Activated CD4-positive, alpha-beta T cell treated with anti-CD3 and anti-CD28 coated beads for 48 hours (primary cell): ENCODE results near the gene PEPD.

ENCODE experiments used
- DNase-seq: peaks from one replicate; pipeline ENCODE4 v3.0.0-alpha.2; 2020

Gene PEPD

DNA sequence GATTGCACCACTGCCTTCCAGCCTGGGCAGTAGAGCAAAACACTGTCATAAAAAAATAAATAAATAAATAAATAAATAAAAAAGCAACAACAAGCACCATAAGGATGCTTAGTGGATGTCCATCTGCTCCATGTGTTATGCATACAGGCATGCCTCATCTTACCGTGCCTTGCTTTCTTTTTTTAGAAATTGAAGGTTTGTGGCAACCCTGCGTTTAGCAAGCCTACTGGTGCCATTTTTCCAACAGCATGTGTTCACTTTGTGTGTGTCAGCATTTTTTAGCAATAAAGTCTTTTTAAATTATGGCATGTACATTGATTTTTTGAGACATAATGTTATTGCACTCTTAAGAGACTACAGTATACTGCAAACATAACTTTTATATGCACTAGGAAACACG is 68.3 kb downstream of the PEPD start:
- DNase-seq: no peak

DNA sequence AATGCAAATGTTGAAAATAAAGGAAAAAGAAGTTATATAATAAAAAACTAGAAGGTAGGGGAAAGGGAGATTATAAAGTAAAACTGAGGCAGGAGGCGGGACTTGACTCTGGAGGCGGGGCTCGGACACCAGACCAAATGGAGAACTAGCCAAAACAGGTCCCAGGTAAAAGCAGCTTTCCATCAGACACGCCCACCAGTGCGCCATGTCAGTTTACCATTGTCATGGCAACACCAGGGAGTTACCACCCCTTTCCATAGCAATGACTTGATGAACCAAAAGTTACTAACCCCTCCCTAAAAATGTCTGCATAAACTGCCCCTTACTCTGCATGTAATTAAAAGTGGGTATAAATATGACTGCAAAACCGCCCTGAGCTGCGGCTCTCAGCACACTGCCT is 70.9 kb downstream of the PEPD start:
- no peak for DNase-seq

DNA sequence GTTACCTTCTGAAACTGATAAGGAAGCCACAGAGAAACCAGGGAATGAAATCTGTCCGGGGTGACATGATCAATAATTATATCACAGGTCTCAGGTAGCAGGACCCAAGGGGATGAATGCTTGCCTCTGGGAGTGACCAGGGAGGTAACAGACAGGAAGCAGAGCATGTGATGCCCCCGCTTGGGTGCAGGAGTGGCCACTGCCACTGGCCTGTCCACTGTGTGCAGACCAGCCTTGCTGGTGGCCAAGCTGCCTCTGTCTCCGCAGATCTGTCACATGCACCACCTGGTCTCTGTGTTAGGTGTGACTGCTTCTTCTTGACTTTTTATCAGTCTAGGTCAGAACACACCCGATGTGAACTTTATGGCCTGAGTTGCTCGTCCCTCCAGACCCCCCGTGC is 71.8 kb downstream of the PEPD start:
- no peak for DNase-seq

DNA sequence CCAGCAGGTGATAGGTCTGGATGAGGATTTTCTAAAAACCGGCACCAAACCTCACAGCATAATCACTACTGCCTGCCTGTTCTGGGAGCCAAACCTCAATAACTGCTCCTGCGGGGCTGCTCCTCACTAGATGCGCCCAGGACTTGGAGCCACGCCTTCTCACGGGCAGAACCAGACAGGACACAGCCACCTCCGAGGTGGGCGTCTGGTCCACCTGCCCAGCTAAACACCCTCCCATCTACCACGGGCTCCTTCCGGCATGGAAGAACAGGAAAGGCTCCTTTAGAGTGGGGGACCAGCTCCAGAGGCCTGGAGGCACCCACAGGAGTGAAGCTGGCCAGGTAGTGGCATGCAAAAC is 73.5 kb downstream of the PEPD start:
- no peak for DNase-seq

DNA sequence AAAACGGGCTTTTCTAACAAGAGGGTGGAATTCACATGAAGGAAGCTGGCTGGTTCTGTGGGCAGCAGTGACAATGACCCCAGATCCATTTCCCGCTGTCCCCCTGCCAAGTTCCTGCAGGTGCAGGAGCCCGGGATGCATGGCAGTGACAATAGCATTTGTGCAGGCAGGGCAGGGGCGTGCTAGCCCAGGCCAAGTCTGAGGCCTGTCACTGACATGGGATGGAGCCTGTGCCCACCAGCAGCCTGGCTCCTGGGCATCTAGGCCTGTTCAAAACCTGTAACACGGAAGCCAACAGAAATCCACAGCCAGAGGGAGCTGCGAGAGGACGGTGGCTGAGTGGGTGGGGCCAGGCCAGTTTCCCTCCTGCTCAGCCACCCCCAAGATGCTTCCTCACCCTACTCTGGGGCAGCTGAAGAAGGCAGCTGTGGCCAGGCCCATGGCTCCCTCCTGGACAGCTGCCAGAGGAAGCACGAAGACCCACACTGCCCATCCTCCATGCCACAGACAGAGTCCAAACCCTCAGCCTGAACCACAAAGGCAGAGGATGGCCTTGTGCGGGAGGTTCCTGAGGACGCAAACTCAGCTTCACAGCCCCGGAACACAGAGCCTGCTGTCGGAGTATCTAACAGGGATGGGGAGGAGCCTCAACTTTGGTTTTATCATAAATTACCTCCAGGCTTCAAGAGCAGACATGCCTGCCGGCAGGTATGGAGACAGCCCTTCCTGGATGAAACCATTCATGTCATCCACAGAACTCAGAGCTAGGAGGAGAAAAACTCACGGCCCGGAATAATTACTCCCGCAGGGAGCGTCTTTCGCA is 74.0 kb downstream of the PEPD start:
- no peak for DNase-seq

DNA sequence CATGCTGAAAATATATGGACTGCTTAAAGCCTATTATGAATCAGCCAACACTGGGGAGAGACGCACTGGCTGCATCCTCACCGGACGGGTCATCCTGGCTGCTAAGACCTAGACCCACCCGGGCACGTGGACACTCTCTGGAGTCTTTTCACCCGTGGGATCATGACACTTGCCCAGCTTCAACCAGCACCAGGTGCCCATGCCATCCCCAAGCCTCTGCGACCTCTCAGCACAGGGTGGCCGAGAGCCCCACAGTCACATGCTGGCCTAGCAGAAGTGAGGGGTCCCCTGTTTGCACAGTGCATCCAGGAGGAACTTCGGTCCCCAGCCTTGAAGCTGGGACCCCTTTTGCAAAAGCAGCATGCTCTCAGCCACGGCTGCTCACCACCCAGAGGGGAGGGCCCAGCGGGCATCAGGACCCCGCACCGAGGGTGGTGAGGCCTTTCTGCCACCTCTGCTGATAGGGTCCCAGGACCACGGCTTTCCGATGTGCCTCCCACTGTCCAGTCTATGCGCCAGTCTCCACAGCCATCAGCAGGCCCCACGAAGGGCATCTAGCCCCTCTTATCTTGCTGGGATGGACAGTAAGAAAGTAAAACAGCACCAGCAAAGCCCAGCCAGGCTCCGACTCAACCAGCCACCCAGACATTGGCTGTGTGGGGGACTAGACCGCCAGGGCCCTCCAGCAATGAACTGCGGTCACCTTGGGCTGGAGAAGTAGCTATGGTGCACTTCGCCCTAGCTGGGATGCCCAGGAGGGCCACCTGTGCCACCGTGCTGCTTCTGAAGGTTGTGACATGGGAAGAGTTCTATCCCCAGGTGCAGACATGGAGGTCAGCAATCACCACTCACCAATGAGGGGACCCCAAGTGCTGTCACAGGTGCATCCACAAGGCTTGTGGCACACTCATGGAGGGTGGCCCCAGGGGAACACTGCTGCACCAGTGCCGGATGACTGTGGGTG is 75.0 kb downstream of the PEPD start:
- DNase-seq: no peak

DNA sequence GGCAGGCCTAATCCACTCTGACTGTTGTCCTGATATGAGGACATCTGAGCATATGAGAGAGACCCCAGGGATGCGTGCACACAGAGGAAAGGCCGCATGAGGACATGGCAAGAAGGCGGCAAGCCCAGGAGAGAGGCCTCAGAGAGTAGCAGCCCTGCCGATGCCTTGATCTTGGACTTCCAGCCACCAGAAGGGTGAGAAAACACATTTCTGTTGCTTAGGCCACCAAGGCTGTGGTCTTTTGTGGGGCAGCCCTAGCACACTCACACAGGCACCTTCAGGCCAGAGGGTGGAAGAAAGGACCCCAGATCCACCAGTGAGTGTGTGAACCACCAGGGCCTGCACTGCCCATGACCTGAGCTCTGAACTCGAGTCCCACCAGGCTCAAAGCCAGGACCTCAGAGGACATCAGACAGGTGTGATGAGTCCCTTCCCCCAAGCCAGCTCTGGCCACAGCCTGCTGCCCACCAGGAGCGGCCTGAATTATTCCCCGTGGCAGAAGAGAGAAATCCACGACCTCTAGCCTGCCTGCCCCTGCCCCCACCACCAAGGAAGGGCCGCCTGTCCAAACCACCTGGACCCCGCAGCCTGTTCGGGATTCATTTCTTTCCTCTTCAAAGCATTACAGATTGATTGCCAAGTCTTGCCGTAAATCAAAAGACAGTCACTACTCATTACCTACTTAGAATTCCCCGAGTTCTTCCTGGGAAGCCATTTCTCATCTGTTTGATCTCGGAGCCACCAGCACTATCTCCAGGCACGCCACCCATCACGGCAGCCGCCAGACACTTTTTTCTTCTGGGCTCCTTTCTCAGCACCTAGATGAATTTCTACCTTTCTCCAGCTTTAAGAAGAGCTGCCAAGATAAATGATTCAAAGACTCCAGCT is 75.9 kb downstream of the PEPD start:
- no peak for DNase-seq

DNA sequence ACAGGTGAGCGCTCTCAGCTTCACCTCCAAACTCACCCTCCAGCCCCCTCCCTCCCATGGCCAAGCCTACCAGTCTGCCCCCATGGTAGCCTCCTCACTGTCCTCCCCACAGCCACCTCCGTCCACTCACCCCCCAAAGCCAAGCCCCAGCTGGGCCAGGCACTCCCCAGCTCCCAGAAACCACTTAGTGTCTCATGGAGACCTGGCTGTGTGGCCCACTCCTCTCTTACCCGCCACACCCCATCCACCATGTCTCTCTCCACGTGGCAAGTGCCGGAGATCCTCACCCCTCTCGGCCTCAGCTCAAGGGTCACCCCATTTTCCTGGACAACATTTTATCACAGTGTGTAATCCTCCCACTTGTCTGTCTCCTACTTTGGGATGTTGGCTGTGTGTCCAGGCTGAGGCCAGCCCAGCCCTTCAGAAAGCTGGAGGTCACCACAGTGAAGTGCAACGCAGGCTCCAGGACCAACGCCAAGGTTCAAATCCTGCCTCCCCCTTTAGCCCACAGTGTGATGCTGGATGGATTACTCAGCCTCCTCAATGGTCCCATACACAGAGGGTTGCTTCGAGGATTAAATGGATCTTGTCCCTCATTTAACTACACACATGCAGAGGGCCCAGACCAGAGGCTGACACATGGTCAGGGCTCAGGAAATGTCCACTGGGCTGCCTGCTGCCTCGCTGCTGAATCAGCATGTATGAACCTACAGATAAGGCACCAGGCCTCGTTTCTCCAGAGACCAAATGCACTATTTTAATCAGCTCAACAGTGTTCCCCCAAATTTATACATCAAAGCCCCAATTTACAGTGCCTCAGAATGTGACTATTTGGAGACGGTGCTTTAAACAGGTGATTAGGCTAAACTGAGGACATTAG is 76.8 kb downstream of the PEPD start:
- no peak for DNase-seq

DNA sequence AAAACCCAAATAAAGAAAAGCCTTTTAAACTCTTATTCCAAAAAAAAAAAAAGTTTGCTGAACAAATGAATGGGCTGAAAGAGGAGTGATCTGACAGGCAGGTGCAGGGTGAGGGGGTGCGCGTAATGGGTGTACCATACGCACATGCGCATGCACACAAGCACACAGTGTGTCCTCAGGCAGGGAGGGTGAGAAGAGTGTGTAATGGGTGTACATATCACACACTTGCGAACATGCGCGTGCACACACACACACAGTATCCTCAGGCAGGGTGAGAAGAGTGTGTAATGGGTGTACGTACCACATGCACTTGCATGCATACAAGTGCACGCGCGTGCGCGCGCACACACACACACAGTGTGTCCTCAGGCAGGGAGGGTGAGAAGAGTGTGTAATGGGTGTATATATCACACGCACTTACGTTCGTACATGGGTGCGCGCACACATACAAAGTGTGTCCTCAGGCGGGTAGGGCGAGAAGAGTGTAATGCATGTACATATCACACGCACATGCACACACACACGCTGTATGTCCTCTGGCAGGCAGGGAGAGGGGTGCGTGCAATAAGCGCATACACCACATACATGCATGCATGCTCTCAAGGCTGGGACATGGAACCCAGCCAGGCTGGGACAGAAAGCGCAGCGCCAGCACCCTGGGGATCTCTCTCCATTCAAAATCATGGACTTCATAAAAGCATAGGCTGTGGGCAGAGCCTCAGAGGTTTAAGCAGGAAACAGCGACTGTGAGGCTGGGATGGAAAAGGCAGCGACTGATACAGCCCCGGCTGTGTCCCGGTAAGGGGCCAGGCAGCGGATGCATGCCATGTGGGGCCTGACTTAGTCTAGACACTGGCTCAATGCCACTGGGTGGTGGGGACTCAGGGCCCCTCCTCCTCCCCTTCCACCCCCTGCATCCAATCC is 77.7 kb downstream of the PEPD start:
- DNase-seq: no peak

DNA sequence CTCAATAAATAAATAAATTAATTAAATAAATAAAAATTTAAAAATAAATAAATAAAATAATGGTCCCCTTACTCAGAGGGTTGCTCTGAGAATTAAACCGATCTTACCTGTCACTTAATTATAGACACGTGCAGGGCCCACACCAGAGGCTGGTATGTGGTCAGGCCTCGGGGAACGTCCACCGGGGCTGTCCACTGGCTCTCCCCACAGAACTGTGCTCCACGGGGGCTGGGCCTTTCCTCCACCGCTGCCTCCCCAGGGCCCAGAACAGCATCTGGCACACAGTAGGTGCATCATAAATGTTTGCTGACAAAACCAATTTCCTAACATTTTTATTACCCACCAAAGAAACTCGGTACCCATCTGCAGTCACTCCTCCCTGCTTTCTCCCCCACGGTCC is 78.9 kb downstream of the PEPD start:
- DNase-seq: no peak

DNA sequence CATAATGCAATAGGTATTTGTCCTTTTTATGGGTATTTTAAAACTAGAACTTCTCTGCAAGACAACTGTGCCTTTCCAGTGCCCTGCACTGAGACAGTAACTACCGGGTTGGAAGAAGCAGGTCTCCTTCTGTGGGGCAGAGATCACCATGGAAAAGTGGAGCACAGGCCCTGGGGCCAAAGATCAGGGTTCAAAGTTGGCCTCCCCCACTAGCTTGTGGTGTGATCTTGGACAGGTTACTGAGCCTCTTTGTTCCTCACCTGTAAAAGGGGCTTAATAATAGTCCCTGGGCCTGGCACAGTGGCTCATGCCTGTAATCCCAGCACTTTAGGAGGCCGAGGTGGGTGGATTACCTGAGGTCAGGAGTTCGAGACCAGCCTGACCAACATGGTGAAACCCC is 79.8 kb downstream of the PEPD start:
- no peak for DNase-seq

DNA sequence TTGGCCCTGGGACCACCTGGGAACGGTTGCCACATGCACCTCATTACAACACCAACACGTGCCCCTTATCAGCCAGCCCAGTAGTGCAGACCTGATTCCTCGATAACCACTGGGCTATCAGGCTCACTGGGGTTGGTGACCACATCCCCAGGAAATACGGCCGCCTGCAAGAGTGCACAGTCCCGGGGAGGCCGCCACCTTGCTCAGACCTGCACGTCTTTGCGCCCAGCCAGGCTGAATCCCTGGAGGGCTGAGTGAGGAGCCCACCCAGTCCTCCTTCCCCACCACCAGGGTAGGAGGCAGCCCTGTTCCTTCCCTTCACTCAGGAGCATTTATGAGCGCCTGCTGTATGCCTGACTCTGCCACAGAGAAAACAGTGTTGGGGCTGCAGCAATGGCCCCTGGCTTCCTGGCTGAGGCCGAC is 80.3 kb downstream of the PEPD start:
- no peak for DNase-seq

DNA sequence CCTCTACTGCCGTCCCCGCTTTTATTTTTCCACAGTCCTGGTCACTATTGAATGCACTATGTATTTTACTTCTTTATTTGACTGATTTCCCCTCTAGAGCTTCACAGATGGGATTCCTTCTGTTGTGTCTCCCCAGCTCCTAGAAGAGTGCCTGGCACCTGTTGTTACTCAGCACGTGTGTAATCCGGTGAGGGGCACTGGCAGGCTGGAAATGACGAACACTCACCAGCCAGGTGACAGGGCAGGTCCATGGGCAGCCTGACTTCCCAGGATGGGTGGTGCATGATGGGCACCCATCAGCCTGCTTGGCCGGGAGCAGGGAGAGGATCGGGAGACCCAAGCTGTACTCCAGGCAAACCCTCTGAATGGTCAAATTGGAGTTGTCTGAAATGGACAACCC is 80.9 kb downstream of the PEPD start:
- DNase-seq: no peak

DNA sequence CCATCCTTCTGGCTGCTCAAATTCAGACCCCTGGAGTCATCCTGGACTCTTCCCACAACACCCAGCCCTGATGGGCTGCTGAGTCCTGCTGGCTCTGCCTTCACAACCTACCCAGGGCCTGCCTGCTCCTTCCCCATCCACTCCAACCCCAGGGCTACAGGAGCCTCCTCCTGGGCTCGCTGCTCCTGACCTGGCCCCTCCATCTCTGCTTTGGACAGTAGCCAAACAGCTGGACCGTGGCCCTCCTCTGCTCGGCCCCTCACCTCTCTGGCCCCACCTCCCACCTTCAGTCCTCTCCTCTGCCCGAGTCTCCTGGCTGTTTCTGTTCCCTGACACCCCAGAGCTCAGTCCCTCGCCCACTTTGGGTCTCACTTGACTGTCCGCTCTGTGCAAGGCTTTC is 81.3 kb downstream of the PEPD start:
- DNase-seq: no peak

DNA sequence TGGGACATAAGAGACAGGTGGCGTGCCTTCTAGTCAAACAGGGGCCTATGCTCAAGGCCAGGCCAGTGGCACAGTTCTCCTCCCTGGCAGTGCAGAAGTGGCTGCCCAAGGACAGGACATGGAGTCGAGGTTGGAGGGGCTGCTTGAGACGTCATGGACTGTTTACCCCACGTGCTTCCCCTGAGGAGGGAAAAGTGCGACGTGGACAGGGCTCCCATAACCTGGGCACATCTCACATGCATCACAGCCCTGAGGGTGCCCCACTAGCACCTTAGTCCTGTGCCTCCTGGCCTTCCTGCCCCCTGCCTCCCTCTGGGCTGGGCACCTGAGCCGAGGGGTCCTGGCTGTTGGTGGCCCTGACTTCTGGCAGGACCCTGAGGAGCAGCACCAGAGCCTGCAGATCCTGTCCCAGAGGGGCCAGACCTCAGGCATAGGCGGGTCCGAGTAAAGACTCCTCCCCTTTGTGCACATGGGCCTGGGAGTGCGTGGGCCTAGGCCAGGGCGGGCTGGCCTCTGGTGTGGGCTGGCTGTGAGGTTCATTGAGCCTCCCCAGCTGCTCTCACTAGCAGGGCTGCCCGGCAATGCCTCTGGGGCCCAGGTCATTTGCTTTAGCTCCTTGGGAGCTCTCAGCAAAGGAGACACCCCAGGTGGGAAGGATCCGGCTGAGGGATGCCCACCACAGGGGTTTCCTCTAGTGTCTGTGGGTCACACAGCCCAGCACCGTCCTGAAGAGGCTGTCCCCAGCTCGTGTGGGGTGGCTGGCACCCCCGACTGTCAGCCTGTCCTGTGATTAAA is 82.4 kb downstream of the PEPD start:
- DNase-seq: no peak

DNA sequence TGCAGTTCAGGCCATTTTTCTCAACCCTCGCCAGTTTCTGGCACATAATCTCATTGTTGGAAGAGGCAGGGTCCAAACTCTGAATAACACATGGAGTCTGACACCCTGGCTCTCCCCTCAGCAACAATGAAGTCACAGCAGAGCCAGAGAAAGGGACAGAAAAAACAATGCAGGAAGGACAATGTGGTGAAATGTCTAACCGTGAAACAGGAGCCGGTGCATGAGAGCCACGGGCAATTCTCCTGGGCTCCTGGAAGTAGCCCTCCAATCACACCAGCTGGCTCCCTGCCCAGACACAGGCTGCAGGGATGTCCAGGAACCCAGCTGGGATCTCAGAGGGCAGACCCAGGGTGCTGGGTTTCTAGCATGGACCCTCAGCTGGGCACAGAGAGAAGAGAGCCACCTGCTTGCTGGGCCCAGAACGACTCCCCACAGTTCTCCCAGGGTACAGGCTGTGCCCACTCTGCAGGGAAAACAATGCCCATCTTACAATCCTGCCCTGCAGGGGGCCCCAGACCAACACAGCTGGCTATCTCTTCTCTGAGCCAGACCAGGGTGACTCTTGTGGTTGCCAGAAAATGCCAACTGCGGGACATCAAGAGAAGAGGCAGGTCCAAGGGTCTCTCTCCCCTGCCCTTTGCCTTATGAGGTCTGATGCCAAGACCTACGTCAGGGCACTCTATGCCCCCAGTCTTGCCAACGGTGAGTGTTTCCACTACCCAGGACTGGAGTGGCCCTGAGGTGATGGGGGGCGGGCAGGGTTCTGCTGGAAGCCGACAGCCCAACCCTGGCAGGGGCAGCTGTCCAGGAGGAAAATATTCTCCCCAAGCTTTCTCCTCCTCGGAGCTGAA is 83.5 kb downstream of the PEPD start:
- no peak for DNase-seq

DNA sequence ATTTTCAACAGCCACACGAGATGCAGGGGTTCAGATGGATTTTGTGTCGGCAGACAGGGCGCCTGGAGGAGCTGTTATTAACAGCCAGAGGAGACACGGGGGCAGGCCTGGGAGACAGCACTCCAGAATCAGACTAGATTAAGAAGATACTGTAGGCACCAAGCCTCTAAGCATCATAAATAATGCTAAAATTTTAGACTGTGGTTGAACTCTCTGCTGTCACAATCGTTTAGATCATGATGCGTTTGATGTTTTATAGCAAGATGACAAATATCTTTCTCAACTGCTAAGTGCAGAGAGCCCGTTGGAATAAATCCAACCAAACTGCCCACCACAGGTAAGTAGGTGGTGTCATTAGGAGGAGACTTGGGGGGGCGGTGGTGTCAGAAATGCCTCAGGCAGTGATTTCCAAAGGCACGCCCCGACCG is 84.2 kb downstream of the PEPD start:
- no peak for DNase-seq

DNA sequence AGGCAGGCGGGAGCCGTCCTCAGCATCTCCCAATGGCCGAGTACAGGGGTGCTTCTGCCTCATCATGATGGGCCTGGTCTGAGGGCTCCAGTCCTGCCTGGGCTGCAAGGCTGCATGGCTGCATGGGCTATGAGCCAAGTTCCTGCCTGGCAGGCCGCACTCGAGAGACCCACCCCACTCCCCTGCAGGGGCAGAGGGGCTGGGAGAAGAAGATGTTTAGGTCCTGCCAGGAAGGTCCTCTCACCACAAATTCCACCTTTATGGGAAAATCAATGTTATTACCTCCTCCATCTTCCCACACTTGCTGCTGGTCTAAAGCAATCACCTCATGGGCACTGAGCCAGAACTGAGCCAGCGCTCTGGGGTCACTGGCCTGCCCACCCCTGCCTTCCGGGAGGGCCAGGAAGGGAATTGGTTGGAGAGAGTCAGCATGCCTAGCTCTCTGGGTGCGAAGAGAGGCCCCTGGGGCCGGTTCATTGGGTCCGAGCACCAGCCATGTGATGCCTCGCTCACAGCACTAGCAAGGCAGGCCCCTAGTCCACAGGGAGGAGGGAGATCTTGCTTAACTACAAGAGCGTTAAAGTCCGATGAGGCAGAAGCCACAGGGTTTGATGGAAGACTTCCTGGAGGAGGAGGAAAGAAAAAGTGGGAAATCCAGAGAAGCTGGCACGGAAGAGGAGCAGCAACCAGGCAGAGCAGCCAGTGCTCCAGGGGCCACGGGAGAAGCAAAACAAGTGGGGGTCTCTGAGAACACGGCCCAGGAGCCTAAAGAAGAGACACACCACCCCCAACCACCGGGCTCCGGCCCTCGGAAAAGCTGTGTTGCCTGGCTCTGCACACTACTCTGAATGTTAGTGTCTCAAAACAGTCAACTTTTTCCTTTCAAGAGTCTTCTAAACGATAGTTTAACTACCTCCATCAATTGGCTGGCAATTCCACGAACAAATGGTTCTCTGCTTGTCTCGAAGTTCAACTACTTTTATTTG is 84.9 kb downstream of the PEPD start:
- DNase-seq: no peak
